HCT116 (cell line): ENCODE results near the gene ANO4. TPM values are rescaled to one million over a fixed set of nuclear protein-coding genes. Genes with fewer than 3 reads are reported as not detected.

ENCODE experiments used
- ATAC-seq: fragments of 200-7000 bp; cut with Tn5 transposase; 2 replicates; pipeline ENCODE4 v1.9.1; 2020; ENCODE audit warnings: mild to moderate bottlenecking, moderate library complexity
- BruUV-seq: library from RNA; stranded (reverse); fragments of 400-500 nt; replicated peaks from 2 replicates; lab custom pipeline; 2021; lab: Mats Ljungman, UMichigan
- CTCF ChIA-PET: fragments of 300-600 bp; sonication (Branson Sonifier 250); formaldehyde crosslinking; loops from one replicate; lab custom pipeline; 2021; ENCODE audit warnings: antibody characterized with exemption; lab: Charles Lee
- POLR2A ChIA-PET: fragments of 300-600, 350-600 bp; sonication (Branson Sonifier 250); formaldehyde crosslinking; loops from one replicate; lab custom pipeline; 2021; ENCODE audit warnings: antibody characterized with exemption; lab: Charles Lee
- RAD21 ChIA-PET, 2 experiments: fragments of 300-600 bp; sonication (Branson Sonifier 250); formaldehyde crosslinking; loops; one replicate each; lab custom pipeline; 2023; ENCODE audit warnings: low total read pairs in 2 of 2; ENCODE audit not compliant: uncharacterized antibody in 2 of 2, unreplicated experiment in 2 of 2, low non-redundant PET in 1 of 2; lab: Charles Lee
- DNase-seq: peaks from one replicate; pipeline ENCODE4 v3.0.0-alpha.2; 2010; ENCODE audit warnings: low read depth, low spot score
- H2AFZ ChIP-seq: fragments of 200-600 bp; shearing (Covaris generic), sonication (generic); 2 replicates; pipeline ENCODE4 v1.6.1; 2017; ENCODE audit warnings: low read depth, mixed run types, mixed read lengths, antibody characterized with exemption, low read length; ENCODE audit not compliant: poor library complexity, severe bottlenecking
- H3K27ac ChIP-seq: 2 replicates; pipeline ENCODE4 v1.5.1; 2012; ENCODE audit warnings: low read depth, low read length
- H3K27me3 ChIP-seq: fragments of 200-600 bp; sonication (generic); 2 replicates; pipeline ENCODE4 v1.6.1; 2016; ENCODE audit warnings: mixed run types, low read length, mixed read lengths; ENCODE audit not compliant: insufficient read depth
- H3K36me3 ChIP-seq, 2 experiments: fragments of 200-500 bp in 1 of 2; fragments of 200-600 bp in 1 of 2; sonication (Bioruptor generic) in 1 of 2; sonication (generic) in 1 of 2; 2 replicates each; pipeline versions ENCODE4 v1.5.1 to v1.6.1; 2014 to 2016; ENCODE audit warnings: low read length in 2 of 2, inconsistent platforms in 1 of 2, mixed read lengths in 1 of 2, mixed run types in 1 of 2; ENCODE audit not compliant: insufficient read depth in 2 of 2, control insufficient read depth in 1 of 2
- H3K4me1 ChIP-seq, 2 experiments: fragments of 200-600 bp in 1 of 2; sonication (generic) in 1 of 2; 2 replicates each; pipeline versions ENCODE4 v1.5.1 to v1.6.1; 2012 to 2017; ENCODE audit warnings: low read length in 2 of 2, inconsistent platforms in 1 of 2, mild to moderate bottlenecking in 1 of 2, mixed read lengths in 1 of 2, mixed run types in 1 of 2, moderate library complexity in 1 of 2; ENCODE audit not compliant: insufficient read depth in 2 of 2, control insufficient read depth in 1 of 2
- H3K4me2 ChIP-seq: fragments of 200-600 bp; sonication (generic); 2 replicates; pipeline ENCODE4 v1.6.1; 2017; ENCODE audit warnings: mixed run types, low read length, mixed read lengths
- H3K4me3 ChIP-seq, 2 experiments: fragments of 200-600 bp in 1 of 2; sonication (generic) in 1 of 2; replicated peaks in 1 of 2; 2 replicates each; pipeline ENCODE4 v1.5.1; 2011 to 2016; ENCODE audit warnings: low read length in 2 of 2, control low read depth in 1 of 2, low read depth in 1 of 2, mild to moderate bottlenecking in 1 of 2, mixed read lengths in 1 of 2, mixed run types in 1 of 2
- H3K79me2 ChIP-seq: fragments of 200-600 bp; sonication (generic); 2 replicates; pipeline ENCODE4 v1.6.1; 2017; ENCODE audit warnings: mild to moderate bottlenecking, mixed run types, low read length, moderate library complexity, mixed read lengths; ENCODE audit not compliant: insufficient read depth
- H3K9ac ChIP-seq: fragments of 200-600 bp; sonication (generic); 2 replicates; pipeline ENCODE4 v1.6.1; 2016; ENCODE audit warnings: low read length, mixed read lengths
- H3K9me2 ChIP-seq: fragments of 200-600 bp; sonication (generic), shearing (Covaris generic); 2 replicates; pipeline ENCODE4 v1.6.1; 2017; ENCODE audit warnings: mixed run types, mild to moderate bottlenecking, moderate library complexity; ENCODE audit not compliant: insufficient read depth
- H3K9me3 ChIP-seq, 2 experiments: fragments of 200-500 bp in 1 of 2; fragments of 200-600 bp in 1 of 2; sonication (Bioruptor generic) in 1 of 2; sonication (generic) in 1 of 2; 2 replicates each; pipeline ENCODE4 v1.6.1; 2014 to 2017; ENCODE audit warnings: low read length in 2 of 2, mixed read lengths in 2 of 2, inconsistent platforms in 1 of 2, low read depth in 1 of 2, mild to moderate bottlenecking in 1 of 2, mixed run types in 1 of 2, moderate library complexity in 1 of 2; ENCODE audit not compliant: control insufficient read depth in 1 of 2, insufficient read depth in 1 of 2
- H4K20me1 ChIP-seq: fragments of 200-600 bp; sonication (generic), shearing (Covaris generic); 2 replicates; pipeline ENCODE4 v1.6.1; 2017; ENCODE audit warnings: mixed run types, mild to moderate bottlenecking, moderate library complexity; ENCODE audit not compliant: insufficient read depth
- CEBPB ChIP-seq: IDR thresholded peaks from 2 replicates; pipeline ENCODE4 v1.6.1; 2012; ENCODE audit warnings: low read depth
- CTCF ChIP-seq, 3 experiments: fragments of 200-600 bp in 1 of 3; sonication (generic) in 1 of 3; IDR thresholded peaks in 2 of 3; conservative IDR thresholded peaks in 1 of 3; 2 replicates each; pipeline ENCODE4 v1.5.1; 2012 to 2017; ENCODE audit warnings: low read depth in 2 of 3, low read length in 2 of 3, antibody characterized with exemption in 1 of 3, borderline replicate concordance in 1 of 3, control low read depth in 1 of 3, mild to moderate bottlenecking in 1 of 3, mixed read lengths in 1 of 3, mixed run types in 1 of 3, moderate library complexity in 1 of 3; ENCODE audit not compliant: insufficient read depth in 1 of 3
- EZH2 ChIP-seq: fragments of 200-600 bp; sonication (generic); IDR thresholded peaks from 2 replicates; pipeline ENCODE4 v1.6.1; 2017; ENCODE audit warnings: antibody characterized with exemption, mixed run types
- JUND ChIP-seq: IDR thresholded peaks from 2 replicates; pipeline ENCODE4 v1.6.1; 2012
- MAX ChIP-seq: IDR thresholded peaks from 2 replicates; pipeline ENCODE4 v1.6.1; 2012
- SRF ChIP-seq: IDR thresholded peaks from 2 replicates; pipeline ENCODE4 v1.6.1; 2012; ENCODE audit warnings: low read depth
- ZFX ChIP-seq: fragments of 450-650 bp; IDR thresholded peaks from 2 replicates; pipeline ENCODE4 v1.6.1; 2017
- intact Hi-C: fragments of 100-400 bp; cut with micrococcal nuclease; formaldehyde crosslinking; loops from 2 replicates; pipeline ENCODE4 v1.10.0; 2022
- total RNA-seq: library from RNA; stranded (reverse); gene quantifications from one replicate; pipeline ENCODE4 v1.2.1, GENCODE V29; 2021; ENCODE audit not compliant: unreplicated experiment
- TF ChIP-seq, protein P1 (sequence below): IDR thresholded peaks from 2 replicates; pipeline ENCODE4 v1.6.1; 2011; ENCODE audit warnings: mild to moderate bottlenecking, low read length, moderate library complexity; ENCODE audit not compliant: insufficient replicate concordance; ENCODE audit errors: extremely low read depth

ANO4 gene
- total RNA-seq, 1 experiment from 2014 or later = 1.7 TPM

GRCh38 chr12:100877776-100878175 is 83.2 kb downstream of the ANO4 start:
- Histone ChIP-seq H3K36me3 (no peaks in the 10 kb centered on the region), H3K9me2 (no peaks in the 10 kb centered on the region), H4K20me1 (no peaks in the 10 kb centered on the region), H3K27me3 (no peaks in the 10 kb centered on the region), H3K9ac (no peak overlapping the region), H2AFZ (no peak overlapping the region), H3K4me1 (no peaks in the 10 kb centered on the region), H3K9me3 (no peaks in the 10 kb centered on the region), H3K79me2 (no peaks in the 10 kb centered on the region), H3K4me3 (no peak overlapping the region), H3K4me2 (no peak overlapping the region), H3K27ac (no peak overlapping the region)
- ATAC-seq = peak; percentile 59
- ChIA-PET CTCF (interaction anchor here (1.0 to 1.1 kb wide), 3 partner anchors 15 to 51 kb away, joined by 3 read pairs; no protein-coding TSS in a partner anchor), RAD21 (no interaction called here), POLR2A (no interaction called here)
- intact Hi-C loops = no loop called here
- no peak for DNase-seq
- no TSS peak for BruUV-seq
- TF ChIP-seq EZH2 = no peak
- TF ChIP-seq ZFX = no peak
- TF ChIP-seq JUND = no peak
- TF ChIP-seq, protein P1, sequence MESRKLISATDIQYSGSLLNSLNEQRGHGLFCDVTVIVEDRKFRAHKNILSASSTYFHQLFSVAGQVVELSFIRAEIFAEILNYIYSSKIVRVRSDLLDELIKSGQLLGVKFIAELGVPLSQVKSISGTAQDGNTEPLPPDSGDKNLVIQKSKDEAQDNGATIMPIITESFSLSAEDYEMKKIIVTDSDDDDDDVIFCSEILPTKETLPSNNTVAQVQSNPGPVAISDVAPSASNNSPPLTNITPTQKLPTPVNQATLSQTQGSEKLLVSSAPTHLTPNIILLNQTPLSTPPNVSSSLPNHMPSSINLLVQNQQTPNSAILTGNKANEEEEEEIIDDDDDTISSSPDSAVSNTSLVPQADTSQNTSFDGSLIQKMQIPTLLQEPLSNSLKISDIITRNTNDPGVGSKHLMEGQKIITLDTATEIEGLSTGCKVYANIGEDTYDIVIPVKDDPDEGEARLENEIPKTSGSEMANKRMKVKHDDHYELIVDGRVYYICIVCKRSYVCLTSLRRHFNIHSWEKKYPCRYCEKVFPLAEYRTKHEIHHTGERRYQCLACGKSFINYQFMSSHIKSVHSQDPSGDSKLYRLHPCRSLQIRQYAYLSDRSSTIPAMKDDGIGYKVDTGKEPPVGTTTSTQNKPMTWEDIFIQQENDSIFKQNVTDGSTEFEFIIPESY = no peak
- TF ChIP-seq SRF = no peak
- no peak for TF ChIP-seq MAX
- peak; percentile 16 to 73 (median 60); a peak in 4 of 6 replicates for TF ChIP-seq CTCF (IDR thresholded peaks at IDR 0.05 in 2 of 3, conservative IDR thresholded peaks at IDR 0.05 in 1 of 3; ENCODE audit: borderline replicate concordance in 1 of 3, insufficient read depth in 1 of 3, low read depth in 2 of 3, low read length in 2 of 3)
- no peak for TF ChIP-seq CEBPB
